Hepatocyte (in vitro differentiated cells): ENCODE data around the gene KDM4B.

Experiments
- CTCF ChIP-seq: fragments of 200-600 bp; sonication (generic); IDR thresholded peaks from 2 replicates; pipeline ENCODE4 v1.5.1; 2016; ENCODE audit warnings: antibody characterized with exemption, mild to moderate bottlenecking; ENCODE audit not compliant: poor library complexity
- EZH2 ChIP-seq: fragments of 200-600 bp; sonication (generic); IDR thresholded peaks from 2 replicates; pipeline ENCODE4 v1.6.1; 2016; ENCODE audit warnings: antibody characterized with exemption, mild to moderate bottlenecking, borderline replicate concordance
- EZH2phosphoT487 ChIP-seq: fragments of 200-600 bp; sonication (generic); IDR thresholded peaks from one replicate; pipeline ENCODE4 v1.6.1; 2018; ENCODE audit warnings: antibody characterized with exemption, mild to moderate bottlenecking, low read depth, moderate library complexity; ENCODE audit not compliant: unreplicated experiment, severe bottlenecking

GRCh38 chr19:4987692-4988370 lies 18.9 kb downstream of the KDM4B start:
- TF ChIP-seq CTCF (no peak), EZH2 (no peak), EZH2phosphoT487 (no peak)
